Right cardiac atrium (tissue), 5 donors: Measurements from ENCODE around the gene IZUMO1R. TPM values are rescaled to one million over a fixed set of nuclear protein-coding genes. Genes with fewer than 3 reads are reported as not detected.
"Not testable (repeated sequence)": the region's sequence is repeated elsewhere in the genome, so short reads cannot be mapped to it uniquely, and the experiment has no call there.

Source experiments
- ATAC-seq, 2 donors: fragments of 200-7000 bp; cut with Tn5 transposase; one replicate each; pipeline versions ENCODE4 v1.8.0 to v1.9.1; 2020; ENCODE audit warnings: moderate library complexity in 2 of 2, mild to moderate bottlenecking in 1 of 2
- DNase-seq, 3 donors: peaks; one replicate each; pipeline ENCODE4 v3.0.0-alpha.2; 2020
- H3K27ac ChIP-seq: one replicate; pipeline ENCODE4 v1.5.1; 2013; ENCODE audit warnings: mild to moderate bottlenecking, low read length, control low read depth, moderate library complexity
- H3K27me3 ChIP-seq: one replicate; pipeline ENCODE4 v1.6.1; 2013; ENCODE audit not compliant: control insufficient read depth, insufficient read depth
- H3K4me1 ChIP-seq: one replicate; pipeline ENCODE4 v1.6.1; 2013; ENCODE audit warnings: low read length; ENCODE audit not compliant: control insufficient read depth, insufficient read depth
- H3K4me3 ChIP-seq: one replicate; pipeline ENCODE4 v1.5.1; 2013; ENCODE audit warnings: low read length, control low read depth
- H3K9me3 ChIP-seq: one replicate; pipeline ENCODE4 v1.6.1; 2013; ENCODE audit warnings: low read length; ENCODE audit not compliant: control insufficient read depth
- WGBS: extraction: QIAGEN DNeasy Blood & Tissue Kit; methylation state at CpG from one replicate; pipeline ENCODE4 v1.1.7; 2013; 5-methylcytosine and 5-hydroxymethylcytosine counted together
- intact Hi-C, 4 donors: fragments of 100-400 bp; cut with DNase I; formaldehyde crosslinking; loops; one replicate each; pipeline versions ENCODE4 v1.11.0 to v1.14.0; 2022 to 2023
- long read RNA-seq, 4 donors: library from polyadenylated mRNA; unstranded; transcript quantifications; one replicate each; pipeline ENCODE4 v2.0.0, GENCODE V29; 2020 to 2021
- polyA plus RNA-seq: library from polyadenylated mRNA; stranded (reverse); fragments of 200-250 nt; gene quantifications from one replicate; pipeline ENCODE4 v1.2.3, GENCODE V29; 2013
- total RNA-seq, 4 donors: library from RNA; stranded (reverse); fragmentation: NEBNext Ultra II Directional; extraction: Animal tissue kit (Norgen Biotek cat#: 25700); gene quantifications; one replicate each; pipeline ENCODE4 v1.2.1, GENCODE V29; 2021
- donor health status: healthy with polysubstance abuse.
- donor health status: DM: no; HTN: yes; CAD: no.
- donor health status: DM: no; HTN: no; CAD: no.
- donor health status: DM: no; HTN: yes; CAD: no; lungs with severe emphysema.
- donor health status: DM: yes; HTN: yes; CAD: no.

IZUMO1R gene
- total RNA-seq (not detected), polyA plus RNA-seq (not detected)
- long read RNA-seq, donor 1: 0 reads
- long read RNA-seq, donor 2: 0 reads
- long read RNA-seq, donor 3: 0 reads
- long read RNA-seq, donor 4: 0 reads

GRCh38 chr11:94303966-94304958 is at the start of gene IZUMO1R:
IZUMO1R (plus strand) TSS chr11:94304580; CDS start chr11:94305637, 1,057 bp downstream.
- intact Hi-C loops: no loop called here
- no peak within 1 kb of the TSS for H3K4me3 ChIP-seq

GRCh38 chr11:94271885-94272372 is 32.5 kb upstream of the IZUMO1R start:
- DNase-seq (no peak), ATAC-seq (no peak)
- intact Hi-C loops: no loop called here
- H3K4me3 ChIP-seq: no peak overlapping the region
- no peaks in the 10 kb centered on the region for H3K27me3 ChIP-seq
- no peaks in the 10 kb centered on the region for H3K9me3 ChIP-seq
- no peak overlapping the region for H3K27ac ChIP-seq
- H3K4me1 ChIP-seq: no peaks in the 10 kb centered on the region
- 55% methylated on average over 4 of the region's 4 CpGs for WGBS

More at GRCh38 chr11:94303966-94304958, at the start of gene IZUMO1R:
- no peaks in the 10 kb centered on the region for H3K27me3 ChIP-seq
- no peaks in the 10 kb centered on the region for H3K9me3 ChIP-seq
- no peak within 1 kb of the TSS for H3K27ac ChIP-seq
- no peaks in the 10 kb centered on the region for H3K4me1 ChIP-seq
- WGBS: 27% methylated on average over 13 of the region's 13 CpGs
- ATAC-seq: peak; percentile 32 to 66
- DNase-seq: peak in 1 of 3 donors; percentile 45

GRCh38 chr11:94272738-94273313 is 31.6 kb upstream of the IZUMO1R start:
- Histone ChIP-seq H3K4me1 (no peaks in the 10 kb centered on the region), H3K27me3 (no peaks in the 10 kb centered on the region), H3K27ac (no peak overlapping the region), H3K4me3 (no peak overlapping the region), H3K9me3 (no peaks in the 10 kb centered on the region)
- 32% methylated on average over 6 of the region's 6 CpGs for WGBS
- DNase-seq (peak in 2 of 3 donors; percentile 49 to 64), ATAC-seq (peak in 1 of 2 donors; percentile 62)
- intact Hi-C loops: no loop called here

- 89% methylated on average over 3 of the region's 3 CpGs for WGBS
- Histone ChIP-seq H3K27me3 (no peaks in the 10 kb centered on the region), H3K4me1 (no peaks in the 10 kb centered on the region)
Observed at GRCh38 chr11:94275961-94276360, 28.4 kb upstream of the IZUMO1R start.

GRCh38 chr11:94276943-94277342 is 27.4 kb upstream of the IZUMO1R start:
- Histone ChIP-seq H3K27ac (no peak overlapping the region), H3K4me3 (no peak overlapping the region), H3K27me3 (no peaks in the 10 kb centered on the region), H3K9me3 (no peaks in the 10 kb centered on the region), H3K4me1 (no peaks in the 10 kb centered on the region)
- ATAC-seq (no peak), DNase-seq (no peak)
- intact Hi-C loops: no loop called here
- 90% methylated on average over 5 of the region's 5 CpGs for WGBS

More at GRCh38 chr11:94275961-94276360, 28.4 kb upstream of the IZUMO1R start:
- Histone ChIP-seq H3K27ac (no peak overlapping the region), H3K9me3 (no peaks in the 10 kb centered on the region), H3K4me3 (no peak overlapping the region)
- intact Hi-C loops: no loop called here
- ATAC-seq: no peak
- no peak for DNase-seq

- H3K4me1 ChIP-seq, H3K27me3 ChIP-seq, intact Hi-C loops, H3K4me3 ChIP-seq, ATAC-seq, H3K9me3 ChIP-seq, H3K27ac ChIP-seq, DNase-seq: not testable (repeated sequence)
- 63% methylated on average over 4 of the region's 4 CpGs for WGBS
Observed at GRCh38 chr11:94278207-94278606, 26.2 kb upstream of the IZUMO1R start.

DNA sequence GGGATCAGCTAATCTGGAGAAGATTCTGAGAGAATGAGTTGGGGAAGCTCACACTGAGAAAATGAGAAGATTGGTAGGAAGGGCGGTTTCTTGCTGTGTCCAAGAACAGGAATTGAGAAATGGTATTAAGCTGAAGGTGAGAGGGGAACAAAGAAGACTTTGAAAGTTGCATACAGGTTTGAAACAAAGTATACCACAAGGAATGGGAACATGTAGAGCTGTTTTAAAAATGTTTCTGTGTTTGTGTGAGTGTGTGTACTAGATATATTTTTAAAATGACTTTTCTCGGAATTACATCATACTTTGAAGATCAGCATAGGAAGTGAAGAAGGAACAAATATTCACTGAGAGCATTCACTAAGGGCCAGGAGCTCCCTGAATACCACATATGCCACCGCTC is 24.4 kb upstream of the IZUMO1R start:
- DNase-seq (no peak), ATAC-seq (no peak)
- Histone ChIP-seq H3K27ac (no peak overlapping the region), H3K27me3 (no peaks in the 10 kb centered on the region), H3K4me3 (no peak overlapping the region), H3K9me3 (no peaks in the 10 kb centered on the region), H3K4me1 (no peaks in the 10 kb centered on the region)
- intact Hi-C loops: no loop called here
- 87% methylated on average over 3 of the region's 3 CpGs for WGBS

DNA sequence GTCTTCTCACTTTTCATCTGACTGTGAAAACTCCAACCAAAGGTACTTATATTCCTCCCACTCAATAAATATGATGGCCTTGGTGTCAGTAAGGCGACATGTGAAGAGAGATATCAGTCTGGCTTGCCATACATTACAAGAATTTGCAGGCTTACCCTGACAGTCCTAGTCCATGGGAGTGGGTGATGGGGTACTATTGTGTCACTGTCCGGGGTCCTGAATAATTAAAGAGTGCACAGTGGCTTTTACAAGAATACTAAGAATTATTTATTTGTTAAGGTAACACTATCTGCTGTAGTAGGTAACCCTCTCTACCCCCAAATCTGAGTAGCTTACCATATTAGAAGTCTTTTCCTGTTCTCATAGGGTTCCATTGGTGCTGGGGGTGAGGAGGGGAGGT is 23.1 kb upstream of the IZUMO1R start:
- no peak overlapping the region for H3K4me3 ChIP-seq
- H3K9me3 ChIP-seq: no peaks in the 10 kb centered on the region
- no peak overlapping the region for H3K27ac ChIP-seq
- no peaks in the 10 kb centered on the region for H3K27me3 ChIP-seq
- no peaks in the 10 kb centered on the region for H3K4me1 ChIP-seq
- intact Hi-C loops: no loop called here
- DNase-seq (no peak), ATAC-seq (no peak)
- WGBS: 84% methylated on average over 2 of the region's 2 CpGs

DNA sequence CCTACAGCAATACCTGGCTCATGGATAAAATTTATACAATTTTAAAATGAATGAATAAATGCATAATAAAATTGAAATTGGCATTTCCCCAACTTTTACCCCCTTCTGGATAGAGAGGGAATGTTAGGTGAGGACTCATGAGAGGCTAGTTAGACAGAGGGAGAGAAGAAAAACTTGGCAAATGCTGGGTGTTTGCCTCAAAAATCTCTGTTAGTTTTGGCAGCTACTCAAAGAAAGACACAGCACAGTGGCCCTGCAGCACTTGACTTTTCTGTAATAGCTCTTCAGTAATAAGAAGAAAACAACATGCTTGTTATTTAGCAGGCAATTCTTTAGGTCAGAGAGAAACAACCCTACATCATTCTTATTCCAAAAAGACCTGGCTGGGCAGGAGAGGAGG is 20.7 kb upstream of the IZUMO1R start:
- DNase-seq: no peak
- intact Hi-C loops: no loop called here
- ATAC-seq: peak in 1 of 2 donors; percentile 82
- Histone ChIP-seq H3K4me3 (no peak overlapping the region), H3K27ac (no peak overlapping the region), H3K9me3 (no peaks in the 10 kb centered on the region), H3K4me1 (no peaks in the 10 kb centered on the region), H3K27me3 (no peaks in the 10 kb centered on the region)

- intact Hi-C loops: no loop called here
- H3K4me3 ChIP-seq: no peak overlapping the region
- 36% methylated on average over 1 of the region's 1 CpG for WGBS
- no peak for DNase-seq
- no peaks in the 10 kb centered on the region for H3K27me3 ChIP-seq
- no peak overlapping the region for H3K27ac ChIP-seq
- no peak for ATAC-seq
- no peaks in the 10 kb centered on the region for H3K9me3 ChIP-seq
- H3K4me1 ChIP-seq: no peaks in the 10 kb centered on the region
Observed at GRCh38 chr11:94295534-94295933, 8.8 kb upstream of the IZUMO1R start.

GRCh38 chr11:94297985-94298576 is 6.3 kb upstream of the IZUMO1R start:
- ATAC-seq (no peak), DNase-seq (peak in 1 of 3 donors; percentile 26)
- Histone ChIP-seq H3K27ac (no peak overlapping the region), H3K4me1 (no peaks in the 10 kb centered on the region), H3K27me3 (no peaks in the 10 kb centered on the region), H3K4me3 (no peak overlapping the region), H3K9me3 (no peaks in the 10 kb centered on the region)
- intact Hi-C loops: no loop called here
- WGBS: 80% methylated on average over 5 of the region's 5 CpGs
